Stimulated activated CD4-positive, alpha-beta T cell treated with anti-CD3 and anti-CD28 coated beads, Interleukin-2, amount 100 ng/mL, for 24 hours (primary cell): ENCODE data around the gene IL1RL2.

Experiments
- DNase-seq, 2 donors: peaks; one replicate each; pipeline ENCODE4 v3.0.0-alpha.2; 2020

Gene IL1RL2

DNA sequence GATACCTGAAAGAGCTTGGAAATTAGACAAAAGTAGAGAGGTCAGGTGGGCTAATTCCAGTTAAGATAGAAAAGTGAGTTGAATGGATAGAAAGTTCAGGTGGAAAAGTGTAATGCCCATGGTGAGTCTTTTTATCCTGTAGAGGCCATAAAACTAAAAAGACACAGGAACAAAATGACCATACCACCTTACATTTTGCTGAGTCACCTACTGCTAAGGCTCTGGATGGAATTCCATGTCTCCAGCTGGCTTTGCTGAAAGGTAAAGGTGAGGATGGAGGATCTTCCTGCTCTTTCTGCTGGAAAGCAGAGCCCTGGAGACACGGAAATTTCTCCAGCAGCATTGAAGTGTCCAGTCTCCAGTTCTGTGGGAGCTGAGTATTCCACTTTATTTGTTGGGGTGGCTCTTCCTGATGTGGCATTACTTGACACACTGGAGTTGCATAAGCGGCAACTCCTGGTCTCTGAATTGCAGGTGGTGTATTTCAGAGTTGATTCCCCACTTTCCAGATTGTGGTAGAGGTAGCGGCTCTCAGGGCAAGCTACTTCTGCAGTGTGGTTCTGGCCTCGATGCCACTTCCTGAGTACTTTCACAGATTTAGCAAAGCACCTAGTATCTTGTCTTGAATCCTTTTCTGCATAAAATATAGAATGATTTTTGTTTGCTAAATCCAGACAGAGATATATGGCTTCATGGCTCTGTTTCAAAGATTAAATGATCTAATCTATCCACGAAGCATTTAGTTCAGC is 10.7 kb downstream of the IL1RL2 start:
- no peak for DNase-seq

DNA sequence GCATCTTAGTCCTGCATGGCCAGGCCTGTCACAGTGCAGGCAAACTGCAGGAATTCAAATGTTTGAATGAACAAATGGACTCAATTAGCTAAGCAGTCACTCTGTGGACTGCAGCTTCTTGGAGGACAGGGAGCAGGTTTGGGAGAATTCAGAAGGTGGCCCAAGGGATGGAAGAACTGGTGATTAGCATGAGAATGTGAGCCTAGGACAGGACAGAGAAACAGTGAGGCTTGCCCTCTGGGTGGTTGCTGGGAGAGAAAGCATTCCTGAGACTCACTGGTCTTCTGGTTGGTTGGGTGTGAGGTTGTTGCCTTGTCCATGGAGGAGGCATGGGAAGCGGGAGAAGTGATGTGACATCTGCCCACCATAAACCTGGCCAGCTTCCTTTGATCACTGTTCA is 13.7 kb downstream of the IL1RL2 start:
- no peak for DNase-seq

GRCh38 chr2:102204638-102205037 is 17.8 kb downstream of the IL1RL2 start:
- no peak for DNase-seq

GRCh38 chr2:102206666-102207341 is 20.0 kb downstream of the IL1RL2 start:
- DNase-seq = no peak

- no peak for DNase-seq
These were observed 22.0 kb downstream of the IL1RL2 start for GRCh38 chr2:102208774-102209173.

GRCh38 chr2:102209474-102209873 is 22.7 kb downstream of the IL1RL2 start:
- DNase-seq = no peak

DNA sequence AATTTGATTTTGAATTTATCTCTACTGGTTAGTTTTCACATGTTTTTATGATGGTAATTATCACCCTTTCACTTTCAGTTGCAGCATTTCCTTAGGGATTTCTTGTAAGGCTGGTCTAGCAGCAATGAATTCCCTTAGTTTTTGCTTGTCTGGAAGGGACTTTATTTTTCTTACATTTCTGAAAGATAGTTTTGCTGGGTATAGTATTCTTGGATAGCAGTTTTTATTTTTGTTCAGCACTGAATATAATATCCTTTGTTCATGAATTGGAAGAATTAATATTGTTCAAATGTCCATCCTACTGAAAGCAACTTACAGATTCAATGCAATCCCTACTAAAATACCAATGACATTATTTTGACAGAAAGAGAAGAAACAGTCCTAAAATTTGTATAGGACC is 30.2 kb downstream of the IL1RL2 start:
- DNase-seq = no peak

DNA sequence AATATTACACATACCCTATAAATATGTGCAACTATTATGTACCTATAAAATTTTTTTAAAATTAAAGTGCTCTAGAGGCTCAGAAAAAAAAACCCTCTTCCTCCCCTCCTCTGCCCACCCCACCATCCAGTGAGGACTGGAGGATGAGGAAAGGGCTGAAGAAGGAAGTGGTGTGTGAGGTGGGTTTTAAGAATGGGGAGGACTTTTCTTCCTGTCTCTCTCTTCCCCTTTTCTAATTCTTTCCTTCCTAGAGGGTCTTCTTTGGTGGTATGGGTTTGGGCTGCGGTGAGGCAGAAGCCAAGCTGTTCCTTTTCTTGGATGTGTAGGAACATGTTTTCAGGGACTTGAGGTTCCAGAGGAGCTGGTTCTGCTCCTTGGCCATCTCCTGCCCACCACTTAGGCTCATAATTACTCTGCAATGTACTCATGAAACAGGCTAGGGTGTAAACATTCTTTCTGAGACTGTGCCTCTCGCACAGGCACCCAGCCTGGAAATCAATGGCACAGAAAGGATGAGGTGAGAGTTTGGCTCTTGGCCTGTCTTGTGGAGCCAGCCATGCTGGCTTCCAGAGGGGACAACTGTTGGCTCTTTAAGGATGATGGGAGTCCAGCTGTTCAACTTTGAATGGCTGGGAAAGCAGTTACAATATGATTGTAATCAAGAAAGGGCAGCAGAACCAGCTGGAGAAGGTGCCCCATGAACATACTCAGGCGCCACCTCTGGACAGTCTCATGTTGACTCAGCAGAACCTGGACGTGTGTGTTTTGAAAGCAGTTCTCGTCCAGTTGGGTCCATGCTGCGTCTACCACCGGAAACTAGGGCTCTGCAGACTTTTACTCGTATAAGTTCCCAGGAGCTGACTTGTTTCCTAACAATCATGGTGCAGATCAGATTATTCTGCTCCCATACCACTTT is 38.3 kb downstream of the IL1RL2 start:
- no peak for DNase-seq

- DNase-seq = no peak
These were observed 39.3 kb downstream of the IL1RL2 start for GRCh38 chr2:102226171-102226570.

DNA sequence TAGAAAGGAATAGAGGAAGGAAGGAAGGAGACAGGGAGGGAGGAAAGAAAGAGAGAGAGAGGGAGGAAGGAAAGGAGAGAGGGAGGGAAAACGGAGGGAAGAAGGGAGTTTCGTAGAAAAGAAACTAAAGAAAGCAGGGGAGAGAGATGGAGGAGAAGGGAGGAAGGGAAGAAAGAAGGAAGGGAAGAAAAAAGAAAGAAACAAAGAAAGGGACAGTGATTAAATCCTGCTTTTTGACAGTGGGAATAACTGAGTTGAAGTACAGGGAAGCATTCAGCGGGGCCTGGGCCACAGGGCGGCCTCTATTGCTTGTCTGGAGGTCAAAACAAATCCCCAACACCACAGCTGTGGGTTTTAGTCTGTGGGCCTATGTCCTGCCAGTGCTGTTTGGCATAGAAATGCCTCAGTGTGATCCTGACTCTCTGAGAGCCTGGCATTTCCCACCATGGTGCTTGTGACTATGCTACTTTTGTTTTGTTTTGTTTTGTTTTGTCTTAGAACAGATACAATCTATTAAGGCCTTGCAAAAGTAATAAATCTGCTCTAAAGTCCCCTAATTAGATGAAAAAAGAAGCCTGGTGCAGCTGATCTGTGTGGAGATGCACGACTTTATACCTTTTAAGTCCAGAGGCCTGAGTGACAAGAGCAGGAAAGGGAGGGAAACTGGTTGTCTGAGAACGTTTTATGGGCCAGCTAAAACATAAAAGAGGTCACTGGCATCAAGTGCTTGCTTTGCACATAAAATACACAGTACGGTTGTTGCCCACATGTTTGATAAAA is 40.0 kb downstream of the IL1RL2 start:
- DNase-seq = no peak

GRCh38 chr2:102229141-102229769 is 42.4 kb downstream of the IL1RL2 start:
- DNase-seq = no peak

GRCh38 chr2:102230410-102230909 is 43.6 kb downstream of the IL1RL2 start:
- no peak for DNase-seq

DNA sequence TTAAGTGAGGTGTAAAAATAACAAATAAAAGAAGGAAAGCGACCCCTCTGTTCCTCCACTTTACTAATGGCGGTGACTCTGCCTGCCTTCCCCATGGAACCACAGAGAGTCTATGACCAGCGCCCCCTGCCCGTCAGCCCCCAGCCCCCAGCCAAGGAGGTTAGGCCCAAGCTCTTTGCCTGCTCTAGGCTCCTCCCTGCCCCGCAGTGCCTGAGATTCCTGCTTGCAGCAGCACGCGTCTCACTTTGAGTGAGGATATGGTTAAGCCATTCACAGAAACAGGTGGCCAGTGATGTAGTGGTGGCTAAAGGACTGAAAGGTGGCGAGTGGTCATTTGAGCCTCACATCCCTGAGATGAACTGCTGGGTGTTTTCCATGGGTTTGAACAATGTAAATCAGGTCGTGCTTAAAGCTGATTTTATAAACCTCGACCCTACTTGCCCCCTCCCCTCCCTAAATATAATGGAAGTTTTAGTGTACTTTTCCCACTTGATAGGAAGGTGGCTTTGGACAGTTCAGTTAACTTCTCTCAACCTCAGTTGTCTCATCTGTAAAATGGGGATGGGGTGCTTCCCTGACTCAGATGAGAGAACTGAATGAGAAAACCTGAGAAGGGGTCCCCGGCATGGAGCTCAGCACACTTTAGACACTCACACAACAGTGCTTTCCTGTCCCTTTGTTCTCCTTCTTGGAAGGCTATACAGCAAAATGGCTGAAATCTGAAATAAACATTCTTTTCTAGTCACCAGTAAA is 46.5 kb downstream of the IL1RL2 start:
- DNase-seq = no peak

- DNase-seq = no peak
These were observed 48.2 kb downstream of the IL1RL2 start for GRCh38 chr2:102235042-102235473.

GRCh38 chr2:102235491-102235890 is 48.7 kb downstream of the IL1RL2 start:
- no peak for DNase-seq

- DNase-seq = no peak
These were observed 49.3 kb downstream of the IL1RL2 start for GRCh38 chr2:102236132-102236531.

DNA sequence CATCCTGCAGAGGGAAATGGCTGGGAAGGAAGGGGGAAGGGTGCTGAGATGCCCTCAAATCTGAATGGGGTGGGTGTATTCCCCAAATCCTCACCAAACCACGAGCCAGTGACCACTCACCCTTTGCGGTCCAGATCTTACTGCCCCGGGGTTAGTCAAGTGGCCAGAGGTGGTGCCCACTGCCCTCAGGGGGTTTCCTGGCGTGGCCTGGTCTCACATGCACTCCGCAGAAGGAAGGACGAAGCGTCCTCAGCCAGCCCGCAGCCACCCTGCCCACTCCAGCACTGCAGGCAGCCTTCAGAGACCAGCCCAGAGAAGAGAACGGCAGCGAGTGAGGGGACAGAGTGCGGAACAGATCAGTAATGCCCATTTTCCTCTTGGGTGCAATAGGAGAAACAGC is 50.4 kb downstream of the IL1RL2 start:
- no peak for DNase-seq

DNA sequence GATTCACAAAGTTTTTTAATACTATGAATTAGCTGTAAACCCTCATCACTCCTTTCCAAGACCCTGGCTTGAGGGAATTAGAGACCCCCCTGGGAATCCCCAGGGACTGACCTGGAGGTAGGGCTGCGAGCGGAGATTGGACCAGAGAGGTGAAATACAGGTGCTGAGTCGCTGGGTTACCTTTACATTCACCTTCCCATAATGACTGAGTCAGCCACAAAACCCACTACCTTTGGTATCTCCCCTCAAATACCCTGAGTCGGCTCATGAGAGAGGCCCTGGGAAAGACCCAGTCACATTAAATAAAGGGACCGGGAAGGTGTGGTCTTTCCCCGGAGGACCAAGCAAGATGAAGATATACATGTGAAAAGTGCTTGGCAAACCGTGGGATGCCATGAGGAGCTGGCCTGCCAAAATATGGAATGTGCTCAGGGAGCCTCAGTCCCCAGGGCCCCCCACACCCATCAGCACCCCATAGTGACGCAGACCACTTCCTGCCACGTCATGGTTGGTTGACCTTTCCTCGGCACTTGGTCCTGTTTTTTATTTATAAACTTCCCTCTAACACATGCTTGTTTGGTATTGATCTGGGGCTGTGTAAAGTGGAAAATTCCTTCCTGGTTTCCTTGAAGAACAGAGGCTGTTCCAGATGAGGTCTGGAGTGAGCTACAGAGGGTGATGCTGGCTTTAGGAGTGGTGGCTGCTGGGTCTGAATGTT is 51.4 kb downstream of the IL1RL2 start:
- DNase-seq = peak in 1 of 2 donors; percentile 47

- no peak for DNase-seq
These were observed 52.0 kb downstream of the IL1RL2 start for GRCh38 chr2:102238778-102239177.

- no peak for DNase-seq
These were observed 52.5 kb downstream of the IL1RL2 start for GRCh38 chr2:102239344-102239743.
